Measurements from ENCODE around the gene BCL7A. TPM values are rescaled to one million over a fixed set of nuclear protein-coding genes. Genes with fewer than 3 reads are reported as not detected.

BCL7A gene
- total RNA-seq, 1 donor from 2014 or later, result 49.3 TPM

Other genes with a start within 250 kb of the BCL7A start
- gene RHOF, start 228.2 kb upstream of the BCL7A start, total RNA-seq, result 36.0 and 37.5 TPM in 2 replicates
- gene SETD1B, start 217.9 kb upstream of the BCL7A start, total RNA-seq, result 27.2 and 28.6 TPM in 2 replicates
- not detected in 2 replicates for gene HPD, start 163.0 kb upstream of the BCL7A start, total RNA-seq
- gene PSMD9, start 133.1 kb upstream of the BCL7A start, total RNA-seq, result 33.5 and 38.8 TPM in 2 replicates
- gene CFAP251, start 103.3 kb upstream of the BCL7A start, total RNA-seq, result 8.9 and 9.3 TPM in 2 replicates
- gene MLXIP, start 56.9 kb downstream of the BCL7A start, total RNA-seq, result 48.6 and 48.7 TPM in 2 replicates
- gene IL31, start 152.3 kb downstream of the BCL7A start, total RNA-seq, result not detected in 2 replicates
- gene LRRC43, start 161.2 kb downstream of the BCL7A start, total RNA-seq, result 5.4 and 5.5 TPM in 2 replicates
- gene B3GNT4, start 181.8 kb downstream of the BCL7A start, total RNA-seq, result 0.27 and 0.91 TPM in 2 replicates
- 63.8 and 65.3 TPM in 2 replicates for gene DIABLO, start 204.2 kb downstream of the BCL7A start, total RNA-seq
- 33.2 and 40.4 TPM in 2 replicates for gene VPS33A, start 244.6 kb downstream of the BCL7A start, total RNA-seq

All from progenitor cell of endocrine pancreas (in vitro differentiated cells).